Gastroesophageal sphincter (tissue), 3 donors: ENCODE data around the gene HSD17B11.

Experiments
- EP300 ChIP-seq: sonication (generic); formaldehyde crosslinking; IDR thresholded peaks from one replicate; pipeline ENCODE4 v1.6.1; 2017; ENCODE audit warnings: antibody characterized with exemption, mild to moderate bottlenecking
- POLR2A ChIP-seq, 2 donors: fragments of 450-650 bp; IDR thresholded peaks; one replicate each; pipeline ENCODE4 v1.6.1; 2017; ENCODE audit warnings: antibody characterized with exemption in 2 of 2, mild to moderate bottlenecking in 2 of 2, moderate library complexity in 1 of 2
- POLR2AphosphoS5 ChIP-seq: sonication (generic); formaldehyde crosslinking; IDR thresholded peaks from one replicate; pipeline ENCODE4 v1.6.1; 2017; ENCODE audit warnings: antibody characterized with exemption
- TF ChIP-seq, protein P1 (sequence below), 4 experiments: fragments of 200-600 bp in 2 of 4; fragments of 450-650 bp in 2 of 4; sonication (generic) in 1 of 4; IDR thresholded peaks; one replicate each; pipeline ENCODE4 v1.5.1; 2017 to 2019; ENCODE audit warnings: antibody characterized with exemption in 4 of 4, mild to moderate bottlenecking in 2 of 4, moderate library complexity in 2 of 4

DNA sequence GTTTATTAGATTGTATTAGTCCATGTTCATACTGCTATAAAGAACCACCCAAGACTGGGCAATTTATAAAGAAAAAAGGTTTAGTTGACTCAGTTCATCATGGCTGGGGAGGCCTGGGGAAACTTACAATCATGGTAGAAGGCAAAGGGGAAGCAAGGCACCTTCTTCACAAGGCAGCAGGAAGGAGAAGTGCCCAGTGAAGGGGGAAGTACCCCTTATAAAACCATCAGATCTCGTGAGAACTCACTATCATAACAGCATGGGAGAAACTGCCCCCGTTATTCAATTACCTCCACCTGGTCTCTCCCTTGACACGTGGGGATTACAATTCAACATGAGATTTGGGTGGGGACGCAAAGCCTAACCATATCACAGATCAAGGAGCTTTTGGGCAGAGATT, 60.2 kb downstream of the HSD17B11 start:
- TF ChIP-seq, protein P1, sequence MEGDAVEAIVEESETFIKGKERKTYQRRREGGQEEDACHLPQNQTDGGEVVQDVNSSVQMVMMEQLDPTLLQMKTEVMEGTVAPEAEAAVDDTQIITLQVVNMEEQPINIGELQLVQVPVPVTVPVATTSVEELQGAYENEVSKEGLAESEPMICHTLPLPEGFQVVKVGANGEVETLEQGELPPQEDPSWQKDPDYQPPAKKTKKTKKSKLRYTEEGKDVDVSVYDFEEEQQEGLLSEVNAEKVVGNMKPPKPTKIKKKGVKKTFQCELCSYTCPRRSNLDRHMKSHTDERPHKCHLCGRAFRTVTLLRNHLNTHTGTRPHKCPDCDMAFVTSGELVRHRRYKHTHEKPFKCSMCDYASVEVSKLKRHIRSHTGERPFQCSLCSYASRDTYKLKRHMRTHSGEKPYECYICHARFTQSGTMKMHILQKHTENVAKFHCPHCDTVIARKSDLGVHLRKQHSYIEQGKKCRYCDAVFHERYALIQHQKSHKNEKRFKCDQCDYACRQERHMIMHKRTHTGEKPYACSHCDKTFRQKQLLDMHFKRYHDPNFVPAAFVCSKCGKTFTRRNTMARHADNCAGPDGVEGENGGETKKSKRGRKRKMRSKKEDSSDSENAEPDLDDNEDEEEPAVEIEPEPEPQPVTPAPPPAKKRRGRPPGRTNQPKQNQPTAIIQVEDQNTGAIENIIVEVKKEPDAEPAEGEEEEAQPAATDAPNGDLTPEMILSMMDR (IDR thresholded peaks at IDR 0.05): no peak
- TF ChIP-seq EP300: no peak
- no peak for TF ChIP-seq POLR2AphosphoS5
- TF ChIP-seq POLR2A (IDR thresholded peaks at IDR 0.05): no peak
